ENCODE data around the gene ZSCAN5B.

DNA sequence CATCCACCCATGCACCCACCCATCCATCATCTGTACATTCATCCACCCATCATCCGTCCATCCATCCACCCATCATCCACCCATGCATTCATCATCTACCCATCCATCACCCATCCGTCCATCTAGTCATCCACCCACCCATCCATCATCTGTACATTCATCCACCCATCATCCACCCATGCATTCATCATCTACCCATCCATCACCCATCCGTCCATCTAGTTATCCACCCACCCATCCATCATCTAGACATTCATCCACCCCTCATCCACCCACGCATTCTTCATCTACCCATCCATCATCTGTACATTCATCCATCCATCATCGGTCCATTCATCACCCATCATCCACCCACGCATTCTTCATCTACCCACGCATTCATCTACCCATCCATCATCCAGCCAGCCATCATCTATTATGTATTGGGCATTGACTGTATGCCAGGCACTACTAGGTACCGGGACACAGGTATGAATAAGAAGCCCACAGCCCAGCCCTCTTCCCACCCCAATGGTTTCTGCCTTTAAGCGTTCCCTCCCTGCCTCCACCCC lies 38.5 kb downstream of the ZSCAN5B start:
- TF ChIP-seq CTCF (IDR thresholded peaks at IDR 0.05) (no peak), POLR2A (IDR thresholded peaks at IDR 0.05) (no peak)

Measured in thyroid gland (tissue), 4 donors.